GM23338 (cell line): ENCODE measurements around the gene MYLK3. TPM values are rescaled to one million over a fixed set of nuclear protein-coding genes. Genes with fewer than 3 reads are reported as not detected.

Source experiments
- ATAC-seq: fragments of 200-7000 bp; cut with Tn5 transposase; 3 replicates; pipeline ENCODE4 v1.9.1; 2020
- DNase-seq: peaks from one replicate; pipeline ENCODE4 v3.0.0-alpha.2; 2015; ENCODE audit warnings: low spot score
- H2AFZ ChIP-seq: fragments of 200-600 bp; sonication (generic); 2 replicates; pipeline ENCODE4 v1.8.0; 2016; ENCODE audit warnings: antibody characterized with exemption, mild to moderate bottlenecking, moderate library complexity
- H3F3A ChIP-seq: fragments of 200-600 bp; sonication (generic); replicated peaks from 2 replicates; pipeline ENCODE4 v1.8.0; 2017; ENCODE audit warnings: antibody characterized with exemption, mixed run types, low read depth
- H3K27ac ChIP-seq: fragments of 200-600 bp; sonication (generic); 2 replicates; pipeline ENCODE4 v1.6.1; 2016; ENCODE audit warnings: low read depth
- H3K27me3 ChIP-seq: fragments of 200-600 bp; sonication (generic); 2 replicates; pipeline ENCODE4 v1.8.0; 2016; ENCODE audit warnings: mild to moderate bottlenecking, mixed run types, moderate library complexity; ENCODE audit not compliant: insufficient read depth
- H3K36me3 ChIP-seq: fragments of 200-600 bp; sonication (generic); 2 replicates; pipeline ENCODE4 v1.8.0; 2016; ENCODE audit warnings: mild to moderate bottlenecking; ENCODE audit not compliant: insufficient read depth
- H3K4me1 ChIP-seq: fragments of 200-600 bp; sonication (generic); 2 replicates; pipeline ENCODE4 v1.8.0; 2016; ENCODE audit warnings: mild to moderate bottlenecking, moderate library complexity; ENCODE audit not compliant: insufficient read depth
- H3K4me2 ChIP-seq: fragments of 200-600 bp; sonication (generic); 2 replicates; pipeline ENCODE4 v1.7.1; 2017; ENCODE audit warnings: mixed run types
- H3K4me3 ChIP-seq: fragments of 200-600 bp; sonication (generic); 2 replicates; pipeline ENCODE4 v1.6.1; 2016; ENCODE audit warnings: mixed run types
- H3K79me2 ChIP-seq: fragments of 200-600 bp; sonication (generic); replicated peaks from 2 replicates; pipeline ENCODE4 v1.8.0; 2017; ENCODE audit warnings: mild to moderate bottlenecking; ENCODE audit not compliant: insufficient read depth
- H3K9me2 ChIP-seq: fragments of 200-600 bp; sonication (generic); 2 replicates; pipeline ENCODE4 v1.8.0; 2017; ENCODE audit not compliant: insufficient read depth
- H4K20me1 ChIP-seq: fragments of 200-600 bp; sonication (generic); replicated peaks from 2 replicates; pipeline ENCODE4 v1.8.0; 2017; ENCODE audit warnings: mild to moderate bottlenecking; ENCODE audit not compliant: insufficient read depth
- H3K27ac Mint-ChIP-seq: 2 replicates; pipeline ENCODE4 v1.8.0; 2020; ENCODE audit warnings: inconsistent platforms, mild to moderate bottlenecking, moderate library complexity, mixed read lengths
- H3K27me3 Mint-ChIP-seq: 3 replicates; pipeline ENCODE4 v1.8.0; 2022; ENCODE audit warnings: low read depth, mild to moderate bottlenecking, moderate library complexity, mixed read lengths, inconsistent platforms; ENCODE audit not compliant: insufficient read depth, poor library complexity
- H3K36me3 Mint-ChIP-seq: 3 replicates; pipeline ENCODE4 v1.8.0; 2021; ENCODE audit warnings: low read depth, mild to moderate bottlenecking, inconsistent platforms, moderate library complexity, mixed read lengths
- H3K4me1 Mint-ChIP-seq: 3 replicates; pipeline ENCODE4 v1.8.0; 2020; ENCODE audit warnings: mild to moderate bottlenecking, inconsistent platforms, mixed read lengths
- H3K4me3 Mint-ChIP-seq: 3 replicates; pipeline ENCODE4 v1.8.0; 2021; ENCODE audit warnings: moderate library complexity, mild to moderate bottlenecking, inconsistent platforms, mixed read lengths
- H3K9me3 Mint-ChIP-seq: 3 replicates; pipeline ENCODE4 v1.8.0; 2020; ENCODE audit warnings: moderate library complexity, mild to moderate bottlenecking, inconsistent platforms, mixed read lengths
- CREB1 ChIP-seq: fragments of 250-450 bp; sonication (Bioruptor Pico); IDR thresholded peaks from 2 replicates; pipeline ENCODE4 v1.5.0; 2020; ENCODE audit warnings: low read depth, mild to moderate bottlenecking, moderate library complexity
- ETS1 ChIP-seq: IDR thresholded peaks from 2 replicates; pipeline ENCODE4 v1.6.1; 2016; ENCODE audit warnings: antibody characterized with exemption
- ZNF331 ChIP-seq: fragments of 250-450 bp; sonication (Bioruptor Pico); IDR thresholded peaks from 2 replicates; pipeline ENCODE4 v1.5.0; 2020; ENCODE audit warnings: low read depth, mild to moderate bottlenecking, moderate library complexity
- ZNF462 ChIP-seq: fragments of 250-450 bp; sonication (Bioruptor Pico); IDR thresholded peaks from 2 replicates; pipeline ENCODE4 v1.5.0; 2020; ENCODE audit warnings: mild to moderate bottlenecking, moderate library complexity
- polyA plus RNA-seq: library from polyadenylated mRNA; unstranded; fragments of >200 nt; fragmentation: Nextera tagmentation; extraction: Ambion mirVana; gene quantifications from 2 replicates; pipeline ENCODE4 v1.2.1, GENCODE V29; 2016
- total RNA-seq: library from RNA; depleted of rRNA; stranded (reverse); fragments of >200 nt; shearing (Covaris generic); gene quantifications from 2 replicates; pipeline ENCODE4 v1.2.3, GENCODE V29; 2014

Gene MYLK3
- total and polyA plus RNA-seq, 2 experiments from 2014 or later = 0.18 to 0.63 TPM

GRCh38 chr16:46730801-46731690 lies 17.1 kb downstream of the MYLK3 start:
- no peak for ATAC-seq
- no peak overlapping the region for H3K27ac Mint-ChIP-seq
- H3K36me3 Mint-ChIP-seq = no peaks in the 10 kb centered on the region
- Histone ChIP-seq H3K9me2 (no peaks in the 10 kb centered on the region), H3K4me1 (no peaks in the 10 kb centered on the region), H3K79me2 (no peaks in the 10 kb centered on the region), H4K20me1 (no peaks in the 10 kb centered on the region), H3F3A (no peaks in the 10 kb centered on the region), H3K4me3 (no peak overlapping the region), H3K27ac (no peak overlapping the region), H3K36me3 (no peaks in the 10 kb centered on the region), H2AFZ (no peak overlapping the region), H3K27me3 (no peaks in the 10 kb centered on the region), H3K4me2 (no peak overlapping the region)
- DNase-seq = no peak
- peaks cover under 1% of the 10 kb centered on the region; the same call in 1 of the 3 replicates for H3K9me3 Mint-ChIP-seq
- peaks cover 9% of the 10 kb centered on the region for H3K27me3 Mint-ChIP-seq
- H3K4me1 Mint-ChIP-seq = no peaks in the 10 kb centered on the region
- no peak for TF ChIP-seq CREB1
- TF ChIP-seq ETS1 = no peak
- TF ChIP-seq ZNF331 (CRISPR knock-in tag) = no peak
- no peak overlapping the region for H3K4me3 Mint-ChIP-seq

GRCh38 chr16:46730126-46730525 lies 18.0 kb downstream of the MYLK3 start:
- no peak for DNase-seq
- Mint-ChIP-seq H3K4me3 (no peak overlapping the region), H3K36me3 (no peaks in the 10 kb centered on the region), H3K4me1 (no peaks in the 10 kb centered on the region), H3K27me3 (peaks cover 3% of the 10 kb centered on the region), H3K9me3 (peaks cover 7% of the 10 kb centered on the region; the same call in 2 of the 3 replicates), H3K27ac (no peak overlapping the region)
- no peak overlapping the region for H3K4me2 ChIP-seq
- no peak overlapping the region for H3K27ac ChIP-seq
- H3K79me2 ChIP-seq = no peaks in the 10 kb centered on the region
- H2AFZ ChIP-seq = no peak overlapping the region
- H3K4me1 ChIP-seq = no peaks in the 10 kb centered on the region
- no peaks in the 10 kb centered on the region for H3F3A ChIP-seq
- no peak for TF ChIP-seq ZNF462 (CRISPR knock-in tag)
- no peak for TF ChIP-seq CREB1
- no peaks in the 10 kb centered on the region for H3K36me3 ChIP-seq
- no peak overlapping the region for H3K4me3 ChIP-seq
- no peaks in the 10 kb centered on the region for H3K27me3 ChIP-seq
- no peaks in the 10 kb centered on the region for H3K9me2 ChIP-seq
- no peak for ATAC-seq
- no peaks in the 10 kb centered on the region for H4K20me1 ChIP-seq
